VCaP (cell line): ENCODE data around the gene UGT1A8.

Source experiments
- H3K27ac ChIP-seq: fragments of 450-650 bp; 2 replicates; pipeline ENCODE4 v1.5.1; 2017
- CTCF ChIP-seq: fragments of 450-650 bp; conservative IDR thresholded peaks from 2 replicates; pipeline ENCODE4 v1.5.1; 2017; ENCODE audit warnings: mild to moderate bottlenecking, moderate library complexity

The UGT1A8 gene

GRCh38 chr2:233779722-233780121 is 162.3 kb downstream of the UGT1A8 start:
- no peak overlapping the region for H3K27ac ChIP-seq
- no peak for TF ChIP-seq CTCF

- no peak overlapping the region for H3K27ac ChIP-seq
- no peak for TF ChIP-seq CTCF
Measured at GRCh38 chr2:233780771-233781170, 163.3 kb downstream of the UGT1A8 start.

- H3K27ac ChIP-seq: no peak overlapping the region
- TF ChIP-seq CTCF: no peak
Measured at GRCh38 chr2:233789554-233789953, 172.1 kb downstream of the UGT1A8 start.

GRCh38 chr2:233791151-233791882 is 173.9 kb downstream of the UGT1A8 start:
- H3K27ac ChIP-seq: no peak overlapping the region
- no peak for TF ChIP-seq CTCF

GRCh38 chr2:233791883-233792329 is 174.5 kb downstream of the UGT1A8 start:
- TF ChIP-seq CTCF: no peak
- no peak overlapping the region for H3K27ac ChIP-seq

- no peak for TF ChIP-seq CTCF
Measured at GRCh38 chr2:233792720-233793119, 175.3 kb downstream of the UGT1A8 start.

GRCh38 chr2:233793465-233794127 is 176.2 kb downstream of the UGT1A8 start:
- TF ChIP-seq CTCF: no peak
- H3K27ac ChIP-seq: no peak overlapping the region

More at GRCh38 chr2:233792720-233793119, 175.3 kb downstream of the UGT1A8 start:
- H3K27ac ChIP-seq: no peak overlapping the region
